Lung (tissue), 12 donors: Measurements from ENCODE around the gene LMO2. TPM values are rescaled to one million over a fixed set of nuclear protein-coding genes. Genes with fewer than 3 reads are reported as not detected.
"Not testable (repeated sequence)": the region's sequence is repeated elsewhere in the genome, so short reads cannot be mapped to it uniquely, and the experiment has no call there.

Experiments
- ATAC-seq: fragments of 200-7000 bp; cut with Tn5 transposase; one replicate; pipeline ENCODE4 v1.9.1; 2020; ENCODE audit warnings: moderate number of reproducible peaks; ENCODE audit not compliant: insufficient read depth, low FRiP score
- DNase-seq, 3 donors: peaks; one replicate each; pipeline ENCODE4 v3.0.0-alpha.2; 2013 to 2017
- H3K27ac ChIP-seq, 2 donors: one replicate each; pipeline ENCODE4 v1.5.1; 2013; ENCODE audit warnings: mild to moderate bottlenecking in 2 of 2, moderate library complexity in 2 of 2, control low read depth in 1 of 2, inconsistent platforms in 1 of 2, low read depth in 1 of 2, low read length in 1 of 2
- H3K27me3 ChIP-seq, 3 donors: one replicate each; pipeline ENCODE4 v1.5.1; 2013; ENCODE audit warnings: low read length in 2 of 3; ENCODE audit not compliant: control insufficient read depth in 3 of 3, insufficient read depth in 3 of 3
- H3K36me3 ChIP-seq, 4 donors: one replicate each; pipeline ENCODE4 v1.5.1; 2013; ENCODE audit warnings: low read length in 4 of 4, mild to moderate bottlenecking in 1 of 4, moderate library complexity in 1 of 4; ENCODE audit not compliant: control insufficient read depth in 4 of 4, insufficient read depth in 4 of 4
- H3K4me1 ChIP-seq, 5 donors: one replicate each; pipeline ENCODE4 v1.5.1; 2013; ENCODE audit warnings: low read length in 5 of 5, mild to moderate bottlenecking in 2 of 5, moderate library complexity in 1 of 5; ENCODE audit not compliant: control insufficient read depth in 5 of 5, insufficient read depth in 5 of 5
- H3K4me3 ChIP-seq: one replicate; pipeline ENCODE4 v1.5.1; 2013; ENCODE audit warnings: mild to moderate bottlenecking, control low read depth, moderate library complexity
- H3K9ac ChIP-seq, 2 donors: one replicate each; pipeline ENCODE4 v1.5.1; 2013; ENCODE audit warnings: low read length in 2 of 2, control low read depth in 1 of 2; ENCODE audit not compliant: insufficient read depth in 1 of 2
- H3K9me3 ChIP-seq, 4 donors: one replicate each; pipeline ENCODE4 v1.5.1; 2013; ENCODE audit warnings: low read length in 3 of 4, mild to moderate bottlenecking in 1 of 4, moderate library complexity in 1 of 4; ENCODE audit not compliant: control insufficient read depth in 4 of 4, insufficient read depth in 3 of 4
- CTCF ChIP-seq: IDR thresholded peaks from 2 replicates; pipeline ENCODE4 v1.5.1; 2012; ENCODE audit warnings: mild to moderate bottlenecking; ENCODE audit errors: control extremely low read depth, extremely low read depth
- WGBS, 2 donors: extraction: QIAGEN DNeasy Blood & Tissue Kit; methylation state at CpG; one replicate each; pipeline ENCODE4 v1.1.7; 2013; 5-methylcytosine and 5-hydroxymethylcytosine counted together
- polyA plus RNA-seq, 2 donors: library from polyadenylated mRNA; stranded (reverse); fragments of 200-250 nt; gene quantifications; one replicate each; pipeline ENCODE4 v1.2.1, GENCODE V29; 2013
- total RNA-seq, 2 donors: library from RNA; depleted of rRNA in 1 of 2; stranded (reverse); fragments of >200 nt in 1 of 2; gene quantifications; one replicate each; pipeline ENCODE4 v1.2.1, GENCODE V29; 2014 to 2021
- donor health status: control.
- donor health status: control.
- donor health status: Bipolar disorder and iron deficiency.
- donor health status: healthy.
- donor health status: DM: yes; HTN: yes; CAD: no.

The LMO2 gene
- total and polyA plus RNA-seq, 4 donors = 26.6 to 41.3 (median 32.4) TPM

GRCh38 chr11:33843018-33843417 is 48.9 kb downstream of the LMO2 start:
- no peak overlapping the region for H3K27ac ChIP-seq
- ATAC-seq (no peak), DNase-seq (no peak)
- WGBS, 2 donors = 87 to 91% methylated on average over 4 of the region's 4 CpGs
- H3K27me3 ChIP-seq = peaks cover 0 to 3% (median 2%) of the 10 kb centered on the region in 3 donors
- no peaks in the 10 kb centered on the region for H3K36me3 ChIP-seq
- no peak overlapping the region for H3K4me3 ChIP-seq
- H3K9me3 ChIP-seq = peaks cover 0 to 3% (median 0%) of the 10 kb centered on the region in 4 donors
- no peak overlapping the region for H3K9ac ChIP-seq
- H3K4me1 ChIP-seq = no peaks in the 10 kb centered on the region
- TF ChIP-seq CTCF = no peak

- DNase-seq (no peak), ATAC-seq (no peak)
- H3K9me3 ChIP-seq = peaks cover 0 to 3% (median 0%) of the 10 kb centered on the region in 4 donors
- no peaks in the 10 kb centered on the region for H3K36me3 ChIP-seq
- H3K27me3 ChIP-seq = peaks cover 0 to 2% (median 0%) of the 10 kb centered on the region in 3 donors
- no peak overlapping the region for H3K27ac ChIP-seq
- 83 to 88% methylated on average over 13 of the region's 13 CpGs for WGBS, 2 donors
- no peak overlapping the region for H3K4me3 ChIP-seq
- no peak for TF ChIP-seq CTCF
- no peaks in the 10 kb centered on the region for H3K4me1 ChIP-seq
- no peak overlapping the region for H3K9ac ChIP-seq
Measured at GRCh38 chr11:33842236-33842915, 49.5 kb downstream of the LMO2 start.

GRCh38 chr11:33838234-33838633 is 53.6 kb downstream of the LMO2 start:
- not testable (repeated sequence) for H3K9me3 ChIP-seq, H3K27ac ChIP-seq, DNase-seq, H3K27me3 ChIP-seq, ATAC-seq, H3K4me1 ChIP-seq, H3K9ac ChIP-seq, H3K36me3 ChIP-seq, H3K4me3 ChIP-seq
- 78 to 83% methylated on average over 2 to 3 of the region's 3 CpGs for WGBS, 2 donors

GRCh38 chr11:33837334-33837733 is 54.5 kb downstream of the LMO2 start:
- not testable (repeated sequence) for ATAC-seq, H3K9me3 ChIP-seq, H3K27ac ChIP-seq, H3K9ac ChIP-seq, H3K4me1 ChIP-seq, H3K27me3 ChIP-seq, DNase-seq, H3K4me3 ChIP-seq, H3K36me3 ChIP-seq
- WGBS, 2 donors = 87 to 92% methylated on average over 5 of the region's 5 CpGs
